H1 (cell line): ENCODE measurements around the gene RAET1L. TPM values are rescaled to one million over a fixed set of nuclear protein-coding genes. Genes with fewer than 3 reads are reported as not detected.

Experiments used
- BRCA1 ChIP-seq: IDR thresholded peaks from 2 replicates; pipeline ENCODE4 v1.6.1; 2012; ENCODE audit warnings: low read depth, low read length, improper control_type of control experiment
- CHD1 ChIP-seq: IDR thresholded peaks from 2 replicates; pipeline ENCODE4 v1.6.1; 2012; ENCODE audit warnings: low read depth, low read length, improper control_type of control experiment
- CHD7 ChIP-seq: fragments of 300-600 bp; sonication (generic); IDR thresholded peaks from 2 replicates; pipeline ENCODE4 v1.7.1; 2012; ENCODE audit warnings: low read length, moderate library complexity, mild to moderate bottlenecking, inconsistent platforms; ENCODE audit not compliant: insufficient replicate concordance
- EZH2 ChIP-seq: fragments of 200-600 bp; sonication (generic); IDR thresholded peaks from 2 replicates; pipeline ENCODE4 v1.7.1; 2012; ENCODE audit warnings: low read depth, mild to moderate bottlenecking, moderate library complexity, low read length, inconsistent platforms; ENCODE audit not compliant: severe bottlenecking
- JUND ChIP-seq: IDR thresholded peaks from 2 replicates; pipeline ENCODE4 v1.6.1; 2011; ENCODE audit warnings: mild to moderate bottlenecking, improper control_type of control experiment, low read length
- NANOG ChIP-seq: IDR thresholded peaks from 2 replicates; pipeline ENCODE4 v1.6.1; 2011; ENCODE audit warnings: low read length, low read depth, mild to moderate bottlenecking, inconsistent platforms; ENCODE audit not compliant: insufficient read depth, poor library complexity, severe bottlenecking
- RXRA ChIP-seq: IDR thresholded peaks from 2 replicates; pipeline ENCODE4 v1.6.1; 2011; ENCODE audit warnings: low read depth, mild to moderate bottlenecking, low read length, moderate library complexity; ENCODE audit not compliant: insufficient read depth
- SIN3A ChIP-seq, 2 experiments: IDR thresholded peaks in 1 of 2; conservative IDR thresholded peaks in 1 of 2; 2 replicates each; pipeline ENCODE4 v1.6.1; 2011 to 2012; ENCODE audit warnings: low read length in 2 of 2, improper control_type of control experiment in 1 of 2, low read depth in 1 of 2, mild to moderate bottlenecking in 1 of 2
- SP1 ChIP-seq: IDR thresholded peaks from 2 replicates; pipeline ENCODE4 v1.6.1; 2011; ENCODE audit warnings: low read depth, low read length
- SUZ12 ChIP-seq: fragments of 200-600 bp; sonication (generic); IDR thresholded peaks from 2 replicates; pipeline ENCODE4 v1.6.1; 2012; ENCODE audit warnings: mild to moderate bottlenecking, inconsistent platforms, low read length, moderate library complexity, mixed read lengths
- TEAD4 ChIP-seq: IDR thresholded peaks from 2 replicates; pipeline ENCODE4 v1.6.1; 2012; ENCODE audit warnings: low read depth, low read length, inconsistent platforms, mixed read lengths
- polyA plus RNA-seq, 7 experiments: library from polyadenylated mRNA; depleted of rRNA in 3 of 7; stranded (reverse) in 5 of 7; unstranded in 2 of 7; fragments of >200 nt in 5 of 7; fragments of 200-250 nt in 2 of 7; gene quantifications; 1 replicate in 5 of 7; 2 replicates in 1 of 7; 4 replicates in 1 of 7; pipeline versions ENCODE4 v1.2.1 to v1.2.3, GENCODE V29; 2011 to 2013; ENCODE audit warnings: missing spikeins in 2 of 7, mixed read lengths in 2 of 7
- total RNA-seq: library from RNA; stranded (reverse); fragmentation: NEBNext Ultra II Directional; extraction: Animal tissue kit (Norgen Biotek cat#: 25700); gene quantifications from 2 replicates; pipeline ENCODE4 v1.2.1, GENCODE V29; 2021

Gene RAET1L
- total and polyA plus RNA-seq, 2 of the 8 experiments (the other 6 are each of a cell fraction or from before 2014, with no cell fraction given), result not detected

- TF ChIP-seq CHD7 (no peak), CHD1 (no peak), SUZ12 (peak; percentile 88), TEAD4 (no peak), RXRA (no peak), JUND (no peak), SP1 (no peak), BRCA1 (no peak), EZH2 (peak; percentile 77), SIN3A (conservative IDR thresholded peaks at IDR 0.05 in 1 of 2, IDR thresholded peaks at IDR 0.05 in 1 of 2; ENCODE audit: low read depth in 1 of 2, low read length in 2 of 2) (no peak), NANOG (peak; percentile 77)
These were observed 35.1 kb downstream of the RAET1L start (continued) for GRCh38 chr6:149990212-149990660.
